Mesenchymal stem cell (in vitro differentiated cells and primary cell): Measurements from ENCODE around the gene DCDC1.
A peak's percentile ranks its signal among the peaks of the same experiment; 100 is the strongest.

Experiments used
- DNase-seq: peaks from one replicate; pipeline ENCODE4 v3.0.0-alpha.2; 2013
- H2AFZ ChIP-seq: one replicate; pipeline ENCODE4 v1.6.1; 2013; ENCODE audit warnings: low read depth, mild to moderate bottlenecking, control low read depth, inconsistent platforms, low read length, moderate library complexity
- H2AK5ac ChIP-seq: 2 replicates; pipeline ENCODE4 v1.6.1; 2013; ENCODE audit warnings: low read length, moderate library complexity, mild to moderate bottlenecking, inconsistent platforms; ENCODE audit not compliant: severe bottlenecking
- H2BK120ac ChIP-seq: one replicate; pipeline ENCODE4 v1.6.1; 2013; ENCODE audit warnings: low read depth, mild to moderate bottlenecking, inconsistent platforms, low read length, moderate library complexity
- H2BK12ac ChIP-seq, 2 experiments: one replicate each; pipeline ENCODE4 v1.6.1; 2013; ENCODE audit warnings: inconsistent platforms in 2 of 2, low read length in 2 of 2, mild to moderate bottlenecking in 2 of 2, moderate library complexity in 2 of 2, control low read depth in 1 of 2
- H2BK15ac ChIP-seq: one replicate; pipeline ENCODE4 v1.6.1; 2013; ENCODE audit warnings: mild to moderate bottlenecking, low read depth, inconsistent platforms; ENCODE audit not compliant: poor library complexity, severe bottlenecking
- H2BK5ac ChIP-seq: 2 replicates; pipeline ENCODE4 v1.6.1; 2013; ENCODE audit warnings: low read depth, mild to moderate bottlenecking, low read length, control low read depth, inconsistent platforms; ENCODE audit not compliant: poor library complexity, severe bottlenecking
- H3K14ac ChIP-seq, 2 experiments: one replicate each; pipeline ENCODE4 v1.6.1; 2013; ENCODE audit warnings: inconsistent platforms in 2 of 2, low read length in 2 of 2, control low read depth in 1 of 2, mild to moderate bottlenecking in 1 of 2, moderate library complexity in 1 of 2
- H3K18ac ChIP-seq, 2 experiments: one replicate each; pipeline ENCODE4 v1.6.1; 2013; ENCODE audit warnings: inconsistent platforms in 2 of 2, low read length in 2 of 2, control low read depth in 1 of 2, low read depth in 1 of 2, mild to moderate bottlenecking in 1 of 2
- H3K23ac ChIP-seq, 2 experiments: one replicate each; pipeline ENCODE4 v1.6.1; 2013; ENCODE audit warnings: inconsistent platforms in 2 of 2, low read length in 2 of 2, mild to moderate bottlenecking in 2 of 2, moderate library complexity in 2 of 2, control low read depth in 1 of 2
- H3K27ac ChIP-seq: 2 replicates; pipeline ENCODE4 v1.5.1; 2013; ENCODE audit warnings: mild to moderate bottlenecking, moderate library complexity, low read length, control low read depth, inconsistent platforms; ENCODE audit not compliant: poor library complexity, severe bottlenecking
- H3K27me3 ChIP-seq, 2 experiments: 2 replicates each; pipeline versions ENCODE4 v1.6.1 to v1.7.0; 2013; ENCODE audit warnings: low read length in 2 of 2, mild to moderate bottlenecking in 2 of 2, moderate library complexity in 2 of 2, control low read depth in 1 of 2, inconsistent platforms in 1 of 2; ENCODE audit not compliant: control insufficient read depth in 1 of 2, insufficient read depth in 1 of 2
- H3K36me3 ChIP-seq, 2 experiments: 2 replicates each; pipeline versions ENCODE4 v1.6.1 to v1.7.0; 2013; ENCODE audit warnings: low read length in 2 of 2, control low read depth in 1 of 2, inconsistent platforms in 1 of 2, low read depth in 1 of 2, mild to moderate bottlenecking in 1 of 2; ENCODE audit not compliant: insufficient read depth in 2 of 2, control insufficient read depth in 1 of 2
- H3K4ac ChIP-seq, 2 experiments: one replicate each; pipeline ENCODE4 v1.6.1; 2013; ENCODE audit warnings: inconsistent platforms in 2 of 2, low read length in 2 of 2, mild to moderate bottlenecking in 2 of 2, moderate library complexity in 2 of 2, control low read depth in 1 of 2, low read depth in 1 of 2
- H3K4me1 ChIP-seq: 2 replicates; pipeline ENCODE4 v1.6.1; 2013; ENCODE audit warnings: low read depth, low read length, control low read depth; ENCODE audit not compliant: control insufficient read depth, insufficient read depth
- H3K4me2 ChIP-seq: 2 replicates; pipeline ENCODE4 v1.6.1; 2013; ENCODE audit warnings: low read length, mild to moderate bottlenecking, inconsistent platforms; ENCODE audit not compliant: poor library complexity, severe bottlenecking
- H3K4me3 ChIP-seq, 2 experiments: 2 replicates each; pipeline versions ENCODE4 v1.5.1 to v1.7.0; 2013; ENCODE audit warnings: low read length in 2 of 2, mild to moderate bottlenecking in 2 of 2, control low read depth in 1 of 2, low read depth in 1 of 2; ENCODE audit not compliant: insufficient read depth in 1 of 2
- H3K79me1 ChIP-seq: replicated peaks from 2 replicates; pipeline ENCODE4 v1.6.1; 2013; ENCODE audit warnings: mild to moderate bottlenecking, control low read depth, low read length, inconsistent platforms; ENCODE audit not compliant: poor library complexity, severe bottlenecking
- H3K9ac ChIP-seq: 2 replicates; pipeline ENCODE4 v1.7.0; 2013; ENCODE audit warnings: mild to moderate bottlenecking, low read length, moderate library complexity
- H3K9me3 ChIP-seq: 2 replicates; pipeline ENCODE4 v1.7.0; 2013; ENCODE audit warnings: mild to moderate bottlenecking, low read length; ENCODE audit not compliant: control insufficient read depth
- H4K8ac ChIP-seq: one replicate; pipeline ENCODE4 v1.6.1; 2013; ENCODE audit warnings: inconsistent platforms, mild to moderate bottlenecking, low read length, moderate library complexity
- H4K91ac ChIP-seq: one replicate; pipeline ENCODE4 v1.6.1; 2013; ENCODE audit warnings: mild to moderate bottlenecking, low read length, inconsistent platforms
- WGBS: methylation state at CpG from one replicate; pipeline ENCODE4 v1.1.7; 2013; ENCODE audit warnings: mixed read lengths; 5-methylcytosine and 5-hydroxymethylcytosine counted together

Gene DCDC1

DNA sequence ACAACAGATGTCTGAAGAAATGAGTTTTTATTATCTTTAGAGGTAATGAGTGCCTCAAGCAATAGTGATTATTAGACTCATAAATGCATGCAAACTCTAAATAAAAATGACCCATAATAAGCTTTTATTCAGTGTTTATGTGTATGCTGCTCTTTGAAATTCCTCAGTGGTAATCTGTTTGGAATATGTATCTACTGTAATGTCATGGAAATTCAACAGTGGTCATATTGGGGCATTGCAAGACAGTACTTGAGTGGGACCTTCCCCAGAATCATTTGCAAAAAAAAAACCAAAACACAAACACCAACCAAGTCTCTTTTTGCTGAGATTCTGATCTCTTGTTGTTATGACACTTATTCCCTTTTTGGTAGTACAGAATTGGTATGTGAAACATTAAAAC is 35.1 kb upstream of the DCDC1 start:
- no peak for DNase-seq

GRCh38 chr11:31397239-31397834 is 27.8 kb upstream of the DCDC1 start:
- H3K14ac ChIP-seq, result no peak overlapping the region
- no peak overlapping the region for H3K4ac ChIP-seq
- H2BK12ac ChIP-seq, result no peak overlapping the region
- 93% methylated on average over 1 of the region's 5 CpGs for WGBS
- no peaks in the 10 kb centered on the region for H3K9me3 ChIP-seq
- no peak overlapping the region for H2AFZ ChIP-seq
- no peak overlapping the region for H3K4me2 ChIP-seq
- H3K27ac ChIP-seq, result no peak overlapping the region
- H3K23ac ChIP-seq, result no peak overlapping the region
- H4K8ac ChIP-seq, result no peak overlapping the region
- no peak overlapping the region for H3K18ac ChIP-seq
- no peak overlapping the region for H3K4me3 ChIP-seq
- no peak overlapping the region for H2BK120ac ChIP-seq
- DNase-seq, result peak; percentile 36
- H3K27me3 ChIP-seq, result no peaks in the 10 kb centered on the region
- no peaks in the 10 kb centered on the region for H3K4me1 ChIP-seq
- peaks cover 0 to 5% of the 10 kb centered on the region in 2 experiments for H3K36me3 ChIP-seq
- no peak overlapping the region for H4K91ac ChIP-seq
- H2AK5ac ChIP-seq, result no peak overlapping the region
- no peak overlapping the region for H3K9ac ChIP-seq
- no peak overlapping the region for H2BK5ac ChIP-seq
- no peak overlapping the region for H2BK15ac ChIP-seq
- H3K79me1 ChIP-seq, result peaks cover 4% of the 10 kb centered on the region

More for the DNA sequence above, 35.1 kb upstream of the DCDC1 start:
- H3K9me3 ChIP-seq, result no peaks in the 10 kb centered on the region
- H3K14ac ChIP-seq, result no peak overlapping the region
- H2BK120ac ChIP-seq, result no peak overlapping the region
- no peak overlapping the region for H3K27ac ChIP-seq
- H3K4ac ChIP-seq, result no peak overlapping the region
- H3K23ac ChIP-seq, result no peak overlapping the region
- H2AFZ ChIP-seq, result no peak overlapping the region
- no peaks in the 10 kb centered on the region for H3K36me3 ChIP-seq
- no peak overlapping the region for H2AK5ac ChIP-seq
- no peak overlapping the region for H3K4me3 ChIP-seq
- H3K4me2 ChIP-seq, result no peak overlapping the region
- H3K79me1 ChIP-seq, result peaks cover 7% of the 10 kb centered on the region
- H3K27me3 ChIP-seq, result no peaks in the 10 kb centered on the region
- no peak overlapping the region for H2BK15ac ChIP-seq
- no peaks in the 10 kb centered on the region for H3K4me1 ChIP-seq
- H2BK5ac ChIP-seq, result no peak overlapping the region
- H3K9ac ChIP-seq, result no peak overlapping the region
- no peak overlapping the region for H4K8ac ChIP-seq
- H4K91ac ChIP-seq, result no peak overlapping the region
- no peak overlapping the region for H3K18ac ChIP-seq
- no peak overlapping the region for H2BK12ac ChIP-seq

DNA sequence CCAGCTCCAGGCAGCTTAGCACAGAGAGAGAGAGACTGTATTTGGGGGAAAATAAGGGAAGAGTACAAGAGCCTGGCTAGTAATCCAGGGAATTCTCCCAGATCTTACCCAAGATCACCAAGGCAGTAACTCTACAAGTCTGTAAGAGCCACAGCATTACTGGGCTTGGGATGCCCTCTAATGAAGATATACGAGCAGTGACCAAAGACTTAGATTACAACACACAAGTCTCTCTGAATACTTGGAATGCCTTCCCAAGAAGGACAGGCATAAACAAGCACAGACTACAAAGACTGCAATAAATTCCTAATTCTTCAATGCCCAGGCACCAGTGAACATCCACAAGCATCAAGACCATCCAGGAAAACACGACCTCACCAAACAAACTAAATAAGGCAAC is 17.8 kb upstream of the DCDC1 start:
- Histone ChIP-seq H3K18ac (no peak overlapping the region), H2BK120ac (no peak overlapping the region), H3K23ac (no peak overlapping the region), H4K8ac (no peak overlapping the region), H3K4ac (no peak overlapping the region), H4K91ac (no peak overlapping the region), H2BK12ac (no peak overlapping the region), H3K79me1 (peaks cover 20% of the 10 kb centered on the region), H2BK15ac (no peak overlapping the region), H2AFZ (no peak overlapping the region), H2AK5ac (no peak overlapping the region), H3K9me3 (no peaks in the 10 kb centered on the region), H3K27ac (no peak overlapping the region), H3K4me1 (no peaks in the 10 kb centered on the region), H3K27me3 (no peaks in the 10 kb centered on the region), H3K4me2 (no peak overlapping the region), H3K36me3 (peaks cover 3 to 10% of the 10 kb centered on the region in 2 experiments), H3K14ac (no peak overlapping the region), H3K4me3 (no peak overlapping the region), H2BK5ac (no peak overlapping the region), H3K9ac (no peak overlapping the region)
- peak; percentile 49 for DNase-seq
- 75% methylated on average over 1 of the region's 2 CpGs for WGBS

- Histone ChIP-seq H3K4ac (no peak overlapping the region), H3K4me2 (no peak overlapping the region), H2AFZ (no peak overlapping the region), H3K36me3 (peaks cover 3 to 10% of the 10 kb centered on the region in 2 experiments), H2BK120ac (no peak overlapping the region), H3K18ac (no peak overlapping the region), H3K27me3 (no peaks in the 10 kb centered on the region), H2BK12ac (no peak overlapping the region), H3K23ac (no peak overlapping the region), H3K14ac (no peak overlapping the region), H2AK5ac (no peak overlapping the region), H3K9me3 (no peaks in the 10 kb centered on the region), H3K4me1 (no peaks in the 10 kb centered on the region), H2BK5ac (no peak overlapping the region), H4K91ac (no peak overlapping the region), H3K27ac (no peak overlapping the region), H2BK15ac (no peak overlapping the region), H3K9ac (no peak overlapping the region), H3K79me1 (peaks cover 18% of the 10 kb centered on the region), H4K8ac (no peak overlapping the region), H3K4me3 (no peak overlapping the region)
- no peak for DNase-seq
- WGBS, result 100% methylated on average over 1 of the region's 1 CpG
Measured at GRCh38 chr11:31383116-31383515, 13.6 kb upstream of the DCDC1 start.
